GM12872 (cell line): Measurements from ENCODE around the gene NDUFS8.

Experiments
- TF ChIP-seq, protein P1 (sequence below): IDR thresholded peaks from 3 replicates; pipeline ENCODE4 v1.5.1; 2011; ENCODE audit warnings: low read depth, mild to moderate bottlenecking, low read length, moderate library complexity; ENCODE audit not compliant: insufficient read depth

NDUFS8 gene

DNA sequence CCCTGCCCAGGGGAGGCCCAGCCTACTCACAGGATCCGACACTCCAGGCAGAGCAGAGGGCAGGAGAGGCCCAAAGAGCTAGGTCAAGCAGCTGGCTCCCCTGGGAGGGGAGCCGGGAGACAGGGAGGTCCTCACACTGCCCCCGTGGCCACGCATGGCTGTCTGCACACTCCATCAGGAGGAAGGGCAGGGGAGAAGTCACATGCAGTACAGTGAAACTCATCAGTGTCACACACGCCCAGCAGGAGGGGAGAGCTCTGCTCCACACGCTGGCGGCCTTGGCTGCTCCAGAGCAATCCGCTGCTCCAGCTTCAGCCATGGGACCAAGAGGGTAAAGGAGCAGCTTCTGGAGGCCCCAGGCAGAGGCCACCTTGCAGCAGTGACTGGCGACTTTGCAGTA is 22.6 kb downstream of the NDUFS8 start:
- TF ChIP-seq, protein P1, sequence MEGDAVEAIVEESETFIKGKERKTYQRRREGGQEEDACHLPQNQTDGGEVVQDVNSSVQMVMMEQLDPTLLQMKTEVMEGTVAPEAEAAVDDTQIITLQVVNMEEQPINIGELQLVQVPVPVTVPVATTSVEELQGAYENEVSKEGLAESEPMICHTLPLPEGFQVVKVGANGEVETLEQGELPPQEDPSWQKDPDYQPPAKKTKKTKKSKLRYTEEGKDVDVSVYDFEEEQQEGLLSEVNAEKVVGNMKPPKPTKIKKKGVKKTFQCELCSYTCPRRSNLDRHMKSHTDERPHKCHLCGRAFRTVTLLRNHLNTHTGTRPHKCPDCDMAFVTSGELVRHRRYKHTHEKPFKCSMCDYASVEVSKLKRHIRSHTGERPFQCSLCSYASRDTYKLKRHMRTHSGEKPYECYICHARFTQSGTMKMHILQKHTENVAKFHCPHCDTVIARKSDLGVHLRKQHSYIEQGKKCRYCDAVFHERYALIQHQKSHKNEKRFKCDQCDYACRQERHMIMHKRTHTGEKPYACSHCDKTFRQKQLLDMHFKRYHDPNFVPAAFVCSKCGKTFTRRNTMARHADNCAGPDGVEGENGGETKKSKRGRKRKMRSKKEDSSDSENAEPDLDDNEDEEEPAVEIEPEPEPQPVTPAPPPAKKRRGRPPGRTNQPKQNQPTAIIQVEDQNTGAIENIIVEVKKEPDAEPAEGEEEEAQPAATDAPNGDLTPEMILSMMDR: no peak

DNA sequence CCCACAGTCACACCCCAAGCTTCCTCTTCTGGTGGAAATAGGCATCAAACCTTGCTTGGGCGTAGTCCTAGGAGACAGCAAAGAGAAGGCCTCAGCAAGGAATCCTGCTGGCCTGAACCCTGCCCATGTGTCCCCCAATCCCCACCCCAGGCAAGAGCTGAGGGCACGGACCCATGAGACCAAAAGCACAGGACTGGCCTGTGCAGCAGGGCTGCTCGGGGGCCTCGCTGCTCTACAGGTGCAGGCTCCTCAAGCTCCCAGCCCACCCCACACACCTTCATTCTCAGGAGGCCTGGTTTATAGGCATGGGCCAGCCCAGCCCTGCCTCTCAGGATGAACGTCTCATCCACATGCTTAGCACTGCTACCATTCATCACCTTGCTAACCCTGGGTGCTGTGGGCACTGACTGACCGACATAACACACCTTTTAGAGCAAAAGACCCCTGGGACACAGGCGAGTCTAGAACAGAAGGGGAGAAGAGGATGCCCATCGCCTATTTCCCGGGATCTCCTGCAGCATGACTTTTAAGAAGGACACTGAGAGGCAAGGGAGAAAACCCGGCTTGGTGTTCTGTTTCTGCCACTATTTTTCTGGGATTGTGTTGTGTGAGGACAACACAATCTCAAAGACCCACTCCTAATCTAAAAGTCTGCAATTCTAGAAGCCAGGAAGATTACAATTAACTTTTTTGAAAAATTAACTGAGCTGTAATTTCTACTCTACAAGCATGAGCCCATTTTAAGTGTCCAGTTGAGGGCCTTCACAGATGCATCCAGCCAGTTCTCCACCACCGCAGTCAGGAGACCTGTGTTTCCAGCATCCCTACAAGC is 23.7 kb downstream of the NDUFS8 start:
- TF ChIP-seq, protein P1: no peak

DNA sequence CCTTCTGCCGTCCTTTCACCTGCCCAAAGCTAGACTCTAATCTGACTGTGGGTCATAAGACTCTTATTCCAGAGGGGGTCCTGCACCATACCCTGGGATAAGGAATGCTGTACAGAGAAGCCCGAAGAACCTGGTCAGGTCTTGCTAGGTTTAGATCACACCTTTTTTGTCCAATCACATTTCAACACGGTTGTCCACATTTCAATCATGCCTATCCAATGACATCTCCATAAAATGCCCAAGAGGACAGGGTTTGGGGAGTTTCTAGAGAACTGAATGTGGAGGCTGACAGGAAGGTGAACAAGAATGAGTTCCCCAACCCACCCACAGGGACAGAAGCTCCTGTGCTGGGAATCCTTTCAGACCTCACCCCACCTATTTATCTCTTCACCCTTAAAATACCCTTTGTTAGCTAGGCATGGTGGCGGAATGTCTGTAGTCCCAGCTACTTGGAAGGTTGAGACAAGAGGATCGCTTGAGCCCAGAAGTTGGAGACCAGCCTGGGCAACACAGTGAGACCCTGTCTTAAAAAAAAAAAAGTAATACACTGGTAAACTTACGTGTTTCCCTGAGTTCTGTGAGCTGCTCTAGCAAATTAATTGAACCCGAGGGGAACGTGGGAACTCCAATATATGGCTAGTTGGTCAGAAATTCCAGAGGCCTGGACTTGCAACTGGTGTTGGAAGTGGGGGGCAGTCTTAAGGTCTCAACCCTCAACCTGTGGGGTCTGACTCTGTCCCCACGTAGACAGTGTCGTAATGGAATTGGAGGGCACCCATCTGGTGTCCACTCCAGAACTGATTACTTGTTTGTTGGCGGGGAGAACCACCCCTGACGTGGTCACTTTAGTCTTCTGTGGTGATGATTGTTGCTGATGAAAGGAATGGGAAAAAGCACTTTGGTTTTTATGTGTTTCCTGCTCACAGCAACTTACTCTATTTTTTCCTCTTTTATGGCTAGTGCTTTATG is 26.1 kb downstream of the NDUFS8 start:
- TF ChIP-seq, protein P1: no peak

DNA sequence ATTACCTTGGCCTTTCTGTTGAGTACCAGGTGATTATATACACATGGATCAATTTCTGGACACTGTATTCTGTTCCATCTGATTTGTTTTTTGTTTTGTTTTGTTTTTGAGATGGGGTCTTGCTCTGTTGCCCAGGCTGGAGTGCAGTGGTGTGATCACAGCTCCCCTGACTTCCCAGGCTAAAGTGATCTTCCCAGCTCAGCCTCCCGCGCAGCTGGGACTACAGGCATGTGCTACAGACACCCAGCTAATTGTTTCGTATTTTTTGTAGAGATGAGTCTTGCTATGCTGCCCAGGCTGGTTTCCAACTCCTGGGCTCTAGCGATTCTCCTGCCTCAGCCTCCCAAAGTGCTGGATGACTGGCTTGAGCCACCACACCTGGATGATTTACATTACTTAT is 27.3 kb downstream of the NDUFS8 start:
- TF ChIP-seq, protein P1: no peak

DNA sequence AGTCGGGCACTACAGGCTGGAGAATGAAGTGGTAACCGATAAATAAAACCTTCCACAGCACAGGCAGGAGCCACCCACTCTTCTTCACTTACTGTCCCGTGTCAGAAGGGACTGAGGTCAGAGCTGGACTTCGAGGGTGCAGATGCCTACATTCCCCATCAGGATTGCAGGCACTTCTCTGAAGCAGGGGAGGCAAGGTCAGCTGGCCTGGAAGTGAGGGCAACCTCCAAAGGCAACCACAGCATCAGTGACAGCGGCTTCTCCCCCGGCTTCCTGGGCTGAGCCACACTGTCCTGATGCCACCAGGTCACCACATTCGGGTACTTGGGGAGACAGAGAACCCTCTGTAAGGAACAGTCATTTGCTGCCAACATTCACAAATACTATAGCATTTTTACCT is 31.0 kb downstream of the NDUFS8 start:
- TF ChIP-seq, protein P1: no peak

DNA sequence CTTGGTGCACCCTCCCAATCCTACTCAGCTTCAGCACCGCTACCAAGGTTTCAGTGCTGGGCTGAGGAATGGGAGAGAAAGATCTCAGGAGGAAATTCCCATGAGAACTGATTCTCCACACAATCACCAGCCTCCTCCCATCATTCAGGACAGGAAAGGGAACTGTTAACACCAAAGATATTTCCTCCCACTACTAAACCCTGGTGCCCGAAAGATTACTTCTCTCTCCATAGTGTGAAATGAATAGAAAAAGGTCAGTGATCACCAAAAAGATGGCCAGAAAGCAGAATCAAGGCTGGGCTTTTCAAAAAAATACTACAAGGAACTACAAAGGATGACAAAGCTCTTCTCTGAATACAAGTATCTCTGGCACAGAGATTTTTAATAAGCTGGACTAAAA is 34.4 kb downstream of the NDUFS8 start:
- TF ChIP-seq, protein P1: no peak

DNA sequence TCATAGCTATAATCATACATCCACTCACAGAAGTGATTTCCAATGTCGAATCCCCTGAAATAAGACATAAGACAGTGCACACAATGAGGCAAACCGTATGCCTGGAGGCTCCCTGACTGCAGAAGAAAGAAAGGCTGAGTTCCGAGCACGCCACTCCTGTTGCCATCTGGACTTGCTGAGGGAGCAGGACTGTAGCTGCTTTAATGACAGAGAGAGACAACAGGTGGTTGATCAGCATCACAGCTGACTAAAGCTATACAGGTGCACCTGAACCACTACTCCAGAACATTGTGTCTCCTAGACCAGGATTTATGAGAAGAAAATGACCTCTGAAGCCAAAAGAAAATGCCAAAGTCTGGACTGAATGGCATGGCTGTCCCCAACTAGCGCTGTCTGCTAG is 35.4 kb downstream of the NDUFS8 start:
- TF ChIP-seq, protein P1: no peak
